ENCODE results near the gene DBP. TPM values are rescaled to one million over a fixed set of nuclear protein-coding genes. Genes with fewer than 3 reads are reported as not detected.
A peak's percentile ranks its signal among the peaks of the same experiment; 100 is the strongest.

Gene DBP
- total RNA-seq, 1 experiment from 2014 or later = 12.6 TPM

GRCh38 chr19:48634424-48635262, 2.5 kb downstream of the DBP start:
- peaks cover 37 to 57% of the 10 kb centered on the region in 2 experiments for H3K4me1 Mint-ChIP-seq
- no peak for TF ChIP-seq CTCF (conservative IDR thresholded peaks at IDR 0.05)
- H2BK20ac ChIP-seq (ENCODE audit: low read depth, low read length, poor library complexity, severe bottlenecking) = no peak overlapping the region

More at GRCh38 chr19:48634424-48635262, 2.5 kb downstream of the DBP start:
- peaks cover 4% of the 10 kb centered on the region for H3K27me3 Mint-ChIP-seq (ENCODE audit: low read depth)
- no peak overlapping the region for H4K91ac ChIP-seq (ENCODE audit: insufficient read length, low read depth, low read length)
- no peaks in the 10 kb centered on the region for H4K20me1 ChIP-seq (ENCODE audit: control insufficient read depth, insufficient read depth, insufficient read length)
- peaks cover 8 to 28% (median 19%) of the 10 kb centered on the region in 3 experiments; a peak in 6 of 7 replicates for H3K36me3 Mint-ChIP-seq (ENCODE audit: insufficient read depth in 1 of 3, low read depth in 3 of 3)
- no peaks in the 10 kb centered on the region for H3K9me3 Mint-ChIP-seq
- H2AK5ac ChIP-seq (ENCODE audit: insufficient read length, low read length) = no peak overlapping the region
- no peak overlapping the region for H3K56ac ChIP-seq (ENCODE audit: insufficient read length, low read depth, low read length)
- H3K14ac ChIP-seq (ENCODE audit: insufficient read depth, low read length) = no peak overlapping the region
- H3K27me3 ChIP-seq (ENCODE audit: insufficient read depth, low read length) = no peaks in the 10 kb centered on the region; the same call in 1 of the 2 replicates
- no peak overlapping the region for H3K18ac ChIP-seq (ENCODE audit: insufficient read length, low read depth, low read length)
- peaks cover 32% of the 10 kb centered on the region for H3K23me2 ChIP-seq (ENCODE audit: insufficient read length, low read depth, low read length, poor library complexity, severe bottlenecking)
- no peak overlapping the region for H3K9ac ChIP-seq (ENCODE audit: extremely low read depth, insufficient read length, low read length)
- H3K9me3 ChIP-seq (ENCODE audit: control insufficient read depth, low read depth, low read length) = no peaks in the 10 kb centered on the region
- no CpG with 5 or more reads among the region's 37 CpGs for WGBS (ENCODE audit: extremely low coverage, insufficient read length, low lambda C conversion rate)
- H2BK15ac ChIP-seq (ENCODE audit: low read depth, low read length) = no peak overlapping the region
- peak; percentile 98 for DNase-seq
- H3T11ph ChIP-seq (ENCODE audit: low read length) = no peak overlapping the region
- no peak overlapping the region for H3K27ac ChIP-seq (ENCODE audit: insufficient read length, low read depth, low read length)
- H3K4me3 Mint-ChIP-seq = peak overlapping the region; percentile 57 to 79
- H2AFZ ChIP-seq (ENCODE audit: low read length) = no peak overlapping the region
- H4K5ac ChIP-seq (ENCODE audit: insufficient read length, low read depth, low read length) = no peak overlapping the region
- no peak overlapping the region for H3K4ac ChIP-seq (ENCODE audit: low read depth, low read length)
- H4K8ac ChIP-seq (replicated peaks; ENCODE audit: insufficient read length, low read depth, low read length) = no peak overlapping the region
- no peak overlapping the region for H3K23ac ChIP-seq (ENCODE audit: insufficient read length, low read depth, low read length)
- no peak overlapping the region for H2BK5ac ChIP-seq (ENCODE audit: insufficient read length, low read length)
- peaks cover 9% of the 10 kb centered on the region; the same call in 1 of the 2 replicates for H3K4me1 ChIP-seq (ENCODE audit: insufficient read depth, low read length)
- no peak overlapping the region for H2BK12ac ChIP-seq (ENCODE audit: insufficient read length, low read depth, low read length)
- no peak overlapping the region for H2BK120ac ChIP-seq (ENCODE audit: low read depth, low read length, poor library complexity, severe bottlenecking)
- H3K27ac Mint-ChIP-seq = peak overlapping the region; percentile 55 to 94 (median 85); a peak in 6 of 7 replicates
- peak overlapping the region; percentile 57 for H3K4me2 ChIP-seq (ENCODE audit: insufficient read depth, insufficient read length, low read length)
- no peaks in the 10 kb centered on the region for H3K79me2 ChIP-seq (ENCODE audit: insufficient read depth, low read length)
- H3K79me1 ChIP-seq (ENCODE audit: insufficient read depth, low read depth, low read length, poor library complexity, severe bottlenecking) = no peaks in the 10 kb centered on the region
